Stimulated activated CD4-positive, alpha-beta T cell treated with anti-CD3 and anti-CD28 coated beads, Interleukin-12 subunit alpha, Interleukin-12 subunit beta, amount 100 ng/mL, for 24 hours (primary cell): ENCODE measurements around the gene FHOD3.

Source experiments
- DNase-seq, 2 experiments: peaks; one replicate each; pipeline ENCODE4 v3.0.0-alpha.2; 2020; ENCODE audit warnings: low read depth in 2 of 2

FHOD3 gene

GRCh38 chr18:36408606-36409005, 111.1 kb downstream of the FHOD3 start:
- no peak for DNase-seq

- no peak for DNase-seq
Measured at GRCh38 chr18:36409779-36410178, 112.3 kb downstream of the FHOD3 start.

- DNase-seq, result no peak
Measured at GRCh38 chr18:36410346-36410745, 112.8 kb downstream of the FHOD3 start.

GRCh38 chr18:36411745-36412168, 114.2 kb downstream of the FHOD3 start:
- DNase-seq, result no peak

- no peak for DNase-seq
Measured at GRCh38 chr18:36412778-36413177, 115.3 kb downstream of the FHOD3 start.

- DNase-seq, result no peak
Measured at GRCh38 chr18:36415171-36415570, 117.7 kb downstream of the FHOD3 start.

GRCh38 chr18:36415625-36416024, 118.1 kb downstream of the FHOD3 start:
- no peak for DNase-seq

GRCh38 chr18:36419188-36419899, 121.8 kb downstream of the FHOD3 start:
- DNase-seq, result no peak

GRCh38 chr18:36419900-36420531, 122.5 kb downstream of the FHOD3 start:
- no peak for DNase-seq

GRCh38 chr18:36420826-36421225, 123.3 kb downstream of the FHOD3 start:
- DNase-seq, result no peak

- DNase-seq, result no peak
Measured at GRCh38 chr18:36424741-36425142, 127.2 kb downstream of the FHOD3 start.

- no peak for DNase-seq
Measured at GRCh38 chr18:36427369-36427768, 129.9 kb downstream of the FHOD3 start.

GRCh38 chr18:36427831-36428230, 130.3 kb downstream of the FHOD3 start:
- DNase-seq, result no peak

GRCh38 chr18:36428431-36429029, 131.0 kb downstream of the FHOD3 start:
- no peak for DNase-seq

GRCh38 chr18:36432880-36433555, 135.5 kb downstream of the FHOD3 start:
- DNase-seq, result no peak

GRCh38 chr18:36436387-36436786, 138.9 kb downstream of the FHOD3 start:
- DNase-seq, result no peak

GRCh38 chr18:36440614-36441013, 143.1 kb downstream of the FHOD3 start:
- DNase-seq, result no peak

GRCh38 chr18:36441426-36442240, 144.1 kb downstream of the FHOD3 start:
- no peak for DNase-seq

- DNase-seq, result no peak
Measured at GRCh38 chr18:36442717-36443116, 145.2 kb downstream of the FHOD3 start.

GRCh38 chr18:36446059-36446458, 148.5 kb downstream of the FHOD3 start:
- no peak for DNase-seq

- no peak for DNase-seq
Measured at GRCh38 chr18:36448384-36449290, 151.1 kb downstream of the FHOD3 start.
